SK-N-SH (cell line): ENCODE results near the gene ZYG11B. TPM values are rescaled to one million over a fixed set of nuclear protein-coding genes. Genes with fewer than 3 reads are reported as not detected.

Source experiments
- CTCF ChIA-PET: fragments of 300-600, 350-600 bp; formaldehyde crosslinking; extraction: SDS; loops from one replicate; lab custom pipeline; 2021; lab: Yijun Ruan, JAX
- POLR2A ChIA-PET: fragments of 350-600 bp; sonication (Branson Sonifier 250); formaldehyde crosslinking; extraction: SDS; loops from one replicate; lab custom pipeline; 2020; ENCODE audit warnings: antibody characterized with exemption, inconsistent platforms; lab: Yijun Ruan, JAX
- DNase-seq: peaks from one replicate; pipeline ENCODE4 v3.0.0; 2012
- H2AFZ ChIP-seq: fragments of 200-600 bp; sonication (generic); 2 replicates; pipeline ENCODE4 v1.8.1; 2016; ENCODE audit warnings: antibody characterized with exemption, mild to moderate bottlenecking, low read depth
- H3F3A ChIP-seq: fragments of 200-600 bp; sonication (generic); replicated peaks from 2 replicates; pipeline ENCODE3; 2016; ENCODE audit warnings: antibody characterized with exemption, mild to moderate bottlenecking; ENCODE audit not compliant: insufficient read depth
- H3K27ac ChIP-seq, 2 experiments: fragments of 200-500 bp in 1 of 2; fragments of 200-600 bp in 1 of 2; sonication (Bioruptor generic) in 1 of 2; sonication (generic), shearing (Covaris generic) in 1 of 2; 2 replicates each; pipeline versions ENCODE4 v1.5.1 to v1.6.1; 2014 to 2016; ENCODE audit warnings: low read depth in 2 of 2, inconsistent platforms in 1 of 2, low read length in 1 of 2, mild to moderate bottlenecking in 1 of 2, mixed read lengths in 1 of 2
- H3K27me3 ChIP-seq: fragments of 200-600 bp; sonication (generic), shearing (Covaris generic); 2 replicates; pipeline ENCODE4 v1.6.1; 2016; ENCODE audit warnings: mixed run types; ENCODE audit not compliant: insufficient read depth
- H3K36me3 ChIP-seq, 2 experiments: fragments of 200-500 bp in 1 of 2; fragments of 200-600 bp in 1 of 2; sonication (Bioruptor generic) in 1 of 2; sonication (generic) in 1 of 2; replicated peaks in 1 of 2; 2 replicates each; pipeline versions ENCODE3 to v1.5.1; 2014 to 2016; ENCODE audit warnings: low read length in 1 of 2, mild to moderate bottlenecking in 1 of 2; ENCODE audit not compliant: insufficient read depth in 2 of 2, control insufficient read depth in 1 of 2
- H3K4me1 ChIP-seq, 2 experiments: fragments of 200-500 bp in 1 of 2; fragments of 200-600 bp in 1 of 2; sonication (Bioruptor generic) in 1 of 2; sonication (generic), shearing (Covaris generic) in 1 of 2; 2 replicates each; pipeline versions ENCODE4 v1.5.1 to v1.6.1; 2014 to 2016; ENCODE audit warnings: low read depth in 1 of 2, low read length in 1 of 2, mixed run types in 1 of 2; ENCODE audit not compliant: insufficient read depth in 2 of 2, control insufficient read depth in 1 of 2
- H3K4me2 ChIP-seq: fragments of 200-600 bp; sonication (generic), shearing (Covaris generic); 2 replicates; pipeline ENCODE4 v1.6.1; 2017; ENCODE audit warnings: mixed run types
- H3K4me3 ChIP-seq, 2 experiments: fragments of 200-500 bp in 1 of 2; fragments of 200-600 bp in 1 of 2; sonication (Bioruptor generic) in 1 of 2; sonication (generic), shearing (Covaris generic) in 1 of 2; 2 replicates each; pipeline versions ENCODE4 v1.5.1 to v1.8.1; 2014 to 2016; ENCODE audit warnings: low read depth in 2 of 2, inconsistent platforms in 1 of 2, low read length in 1 of 2, mild to moderate bottlenecking in 1 of 2, mixed read lengths in 1 of 2, moderate library complexity in 1 of 2
- H3K79me2 ChIP-seq: fragments of 200-600 bp; sonication (generic); 2 replicates; pipeline ENCODE4 v1.8.1; 2017; ENCODE audit warnings: mild to moderate bottlenecking; ENCODE audit not compliant: insufficient read depth
- H3K9ac ChIP-seq: fragments of 200-600 bp; sonication (generic); 2 replicates; pipeline ENCODE4 v1.6.1; 2017; ENCODE audit warnings: mixed run types
- H3K9me2 ChIP-seq: fragments of 200-600 bp; sonication (generic); 2 replicates; pipeline ENCODE4 v1.6.1; 2017; ENCODE audit warnings: mixed run types
- H3K9me3 ChIP-seq: fragments of 200-600 bp; sonication (generic); 2 replicates; pipeline ENCODE4 v1.6.1; 2017; ENCODE audit warnings: mixed run types, mild to moderate bottlenecking, moderate library complexity
- H4K20me1 ChIP-seq: fragments of 200-600 bp; sonication (generic); 2 replicates; pipeline ENCODE4 v1.6.1; 2017; ENCODE audit warnings: mild to moderate bottlenecking, mixed run types; ENCODE audit not compliant: insufficient read depth
- CHD2 ChIP-seq: fragments of 150-350 bp; IDR thresholded peaks from 2 replicates; pipeline ENCODE4 v1.6.1; 2018; ENCODE audit warnings: low read length; ENCODE audit not compliant: partially characterized antibody
- CTCF ChIP-seq: fragments of 200-600 bp; sonication (generic); IDR thresholded peaks from 2 replicates; pipeline ENCODE4 v1.6.1; 2017; ENCODE audit warnings: antibody characterized with exemption, mild to moderate bottlenecking, moderate library complexity
- ELF1 ChIP-seq: IDR thresholded peaks from 2 replicates; pipeline ENCODE4 v1.4.0; 2012
- EP300 ChIP-seq, 2 experiments: IDR thresholded peaks; 2 replicates each; pipeline versions ENCODE4 v1.4.0 to v1.6.1; 2012; ENCODE audit warnings: borderline replicate concordance in 1 of 2, low read depth in 1 of 2, low read length in 1 of 2
- FOXJ3 ChIP-seq: sonication (generic); formaldehyde crosslinking; IDR thresholded peaks from 2 replicates; pipeline ENCODE4 v1.5.1; 2020; ENCODE audit warnings: mild to moderate bottlenecking, missing genetic modification reagents
- GATA2 ChIP-seq: sonication (generic); formaldehyde crosslinking; IDR thresholded peaks from 2 replicates; pipeline ENCODE4 v1.5.0; 2020; ENCODE audit warnings: mild to moderate bottlenecking, missing genetic modification reagents
- IRF3 ChIP-seq: fragments of 150-350 bp; IDR thresholded peaks from 2 replicates; pipeline ENCODE4 v1.6.1; 2016; ENCODE audit warnings: mild to moderate bottlenecking, low read depth, low read length
- JUND ChIP-seq: IDR thresholded peaks from 2 replicates; pipeline ENCODE4 v1.4.0; 2012
- MEF2A ChIP-seq: IDR thresholded peaks from 2 replicates; pipeline ENCODE4 v1.4.0; 2012; ENCODE audit warnings: low read depth, borderline replicate concordance
- MXI1 ChIP-seq: IDR thresholded peaks from 2 replicates; pipeline ENCODE4 v1.6.1; 2012; ENCODE audit warnings: mild to moderate bottlenecking, low read depth, low read length, improper control_type of control experiment
- NFIC ChIP-seq: IDR thresholded peaks from 2 replicates; pipeline ENCODE4 v1.4.0; 2012; ENCODE audit warnings: borderline replicate concordance
- POLR2AphosphoS5 ChIP-seq: IDR thresholded peaks from 2 replicates; pipeline ENCODE4 v1.6.1; 2012; ENCODE audit warnings: low read depth, low read length
- REST ChIP-seq: IDR thresholded peaks from 2 replicates; pipeline ENCODE4 v1.6.1; 2012; ENCODE audit warnings: mild to moderate bottlenecking, low read depth, low read length, moderate library complexity
- SMC3 ChIP-seq: IDR thresholded peaks from 2 replicates; pipeline ENCODE4 v1.6.1; 2012; ENCODE audit warnings: low read depth, low read length, improper control_type of control experiment
- TAF1 ChIP-seq: IDR thresholded peaks from 2 replicates; pipeline ENCODE4 v1.6.1; 2012; ENCODE audit warnings: low read depth, mild to moderate bottlenecking, low read length, moderate library complexity, borderline replicate concordance
- TCF12 ChIP-seq: IDR thresholded peaks from 2 replicates; pipeline ENCODE4 v1.4.0; 2012
- TEAD4 ChIP-seq: IDR thresholded peaks from 2 replicates; pipeline ENCODE4 v1.4.0; 2012; ENCODE audit warnings: mild to moderate bottlenecking, borderline replicate concordance; ENCODE audit not compliant: insufficient read depth
- USF2 ChIP-seq: fragments of 150-350 bp; IDR thresholded peaks from 2 replicates; pipeline ENCODE4 v1.6.1; 2017; ENCODE audit warnings: antibody characterized with exemption, low read length, low read depth, borderline replicate concordance
- YY1 ChIP-seq: IDR thresholded peaks from 2 replicates; pipeline ENCODE4 v1.4.0; 2012; ENCODE audit warnings: low read depth, mild to moderate bottlenecking
- ZBTB33 ChIP-seq: IDR thresholded peaks from 2 replicates; pipeline ENCODE4 v1.4.0; 2012; ENCODE audit warnings: low read depth, borderline replicate concordance
- WGBS: methylation state at CpG from one replicate; pipeline ENCODE4 v1.1.6; 2017; ENCODE audit warnings: low lambda C conversion rate; 5-methylcytosine and 5-hydroxymethylcytosine counted together
- polyA plus RNA-seq, 3 experiments: library from polyadenylated mRNA; depleted of rRNA; stranded (reverse); fragments of >200 nt; gene quantifications; 2 replicates each; pipeline ENCODE4 v1.2.3, GENCODE V29; 2012

The ZYG11B gene
- polyA plus RNA-seq, 1 of the 3 experiments (the other 2 are of a cell fraction) = 5.8 TPM

GRCh38 chr1:52680353-52680752 lies 45.9 kb upstream of the ZYG11B start:
- 90% methylated on average over 3 of the region's 3 CpGs for WGBS
- H3K9me2 ChIP-seq = no peaks in the 10 kb centered on the region
- TF ChIP-seq NFIC (no peak), SMC3 (no peak), TCF12 (no peak), POLR2AphosphoS5 (no peak), MEF2A (no peak), JUND (no peak), YY1 (no peak), CHD2 (no peak), CTCF (no peak), IRF3 (no peak), EP300 (IDR thresholded peaks at IDR 0.05; ENCODE audit: borderline replicate concordance in 1 of 2, low read depth in 1 of 2, low read length in 1 of 2) (no peak), GATA2 (no peak), TAF1 (no peak), MXI1 (no peak), TEAD4 (no peak), REST (no peak), ELF1 (no peak), ZBTB33 (no peak), FOXJ3 (CRISPR knock-in tag) (no peak), USF2 (no peak)
- H3K9me3 ChIP-seq = no peaks in the 10 kb centered on the region
- DNase-seq = no peak
- no peaks in the 10 kb centered on the region for H3K27me3 ChIP-seq
- H3K4me2 ChIP-seq = no peak overlapping the region
- H3K79me2 ChIP-seq = no peaks in the 10 kb centered on the region
- H3K9ac ChIP-seq = no peak overlapping the region
- peaks cover 0 to 3% of the 10 kb centered on the region in 2 experiments; a peak in 1 of 4 replicates for H3K4me1 ChIP-seq
- H3F3A ChIP-seq = no peaks in the 10 kb centered on the region
- ChIA-PET POLR2A (no interaction called here), CTCF (interaction anchor here (0.6 kb wide), 1 partner anchor 550 kb away, joined by 3 read pairs; no protein-coding TSS in a partner anchor)
- H3K27ac ChIP-seq = no peak overlapping the region
- H4K20me1 ChIP-seq = no peaks in the 10 kb centered on the region
- peaks cover 3 to 5% of the 10 kb centered on the region in 2 experiments for H3K36me3 ChIP-seq
- no peak overlapping the region for H3K4me3 ChIP-seq
- H2AFZ ChIP-seq = no peak overlapping the region
